Skeletal muscle satellite cell (primary cell): ENCODE data around the gene BLM.
A peak's percentile ranks its signal among the peaks of the same experiment; 100 is the strongest.

Experiments used
- H3K27me3 ChIP-seq: 2 replicates; pipeline ENCODE4 v1.7.0; 2013; ENCODE audit warnings: low read length; ENCODE audit not compliant: control insufficient read depth, insufficient read depth
- H3K36me3 ChIP-seq: 2 replicates; pipeline ENCODE4 v1.7.0; 2013; ENCODE audit warnings: mild to moderate bottlenecking, control low read depth, low read length; ENCODE audit not compliant: insufficient read depth
- H3K4me1 ChIP-seq: 2 replicates; pipeline ENCODE4 v1.7.0; 2013; ENCODE audit warnings: low read length; ENCODE audit not compliant: control insufficient read depth, insufficient read depth
- H3K4me2 ChIP-seq: 2 replicates; pipeline ENCODE4 v1.7.0; 2013; ENCODE audit warnings: mild to moderate bottlenecking, low read length
- H3K4me3 ChIP-seq: 2 replicates; pipeline ENCODE4 v1.7.0; 2013; ENCODE audit warnings: low read length
- H3K9ac ChIP-seq: 2 replicates; pipeline ENCODE4 v1.7.0; 2013; ENCODE audit warnings: mild to moderate bottlenecking, low read depth, low read length, moderate library complexity
- H3K9me3 ChIP-seq: replicated peaks from 2 replicates; pipeline ENCODE4 v1.7.0; 2013; ENCODE audit warnings: mild to moderate bottlenecking, control low read depth, low read length

BLM gene

DNA sequence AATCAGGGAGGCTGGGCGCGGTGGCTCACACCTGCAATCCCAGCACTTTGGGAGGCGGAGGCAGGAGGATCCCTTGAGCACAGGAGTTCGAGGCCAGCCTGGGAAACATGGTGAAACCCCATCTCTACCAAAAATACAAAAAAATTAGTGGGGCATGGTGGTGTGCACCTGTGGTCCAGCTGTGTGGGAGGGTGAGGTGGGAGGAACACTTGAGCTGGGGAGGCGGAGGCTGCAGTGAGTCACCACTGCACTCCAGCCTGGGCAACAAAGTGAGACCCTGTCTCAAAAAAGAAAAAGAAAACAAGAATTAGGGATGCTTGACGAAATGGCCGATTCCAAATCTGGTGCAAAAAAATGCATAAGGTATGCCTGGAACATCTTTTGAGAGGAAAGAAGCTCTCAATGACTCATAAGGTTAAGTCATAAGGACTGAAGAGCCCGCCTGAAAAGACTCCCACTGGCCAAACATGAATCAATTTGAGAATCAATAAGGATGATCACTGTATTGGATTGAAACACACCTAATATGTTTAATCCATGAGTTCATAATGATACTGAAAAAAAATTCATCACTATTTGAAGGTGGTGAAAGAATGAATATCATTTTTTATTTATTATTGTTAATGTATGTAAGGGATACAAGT is 27.7 kb downstream of the BLM start:
- no peak overlapping the region for H3K9ac ChIP-seq
- H3K36me3 ChIP-seq: no peaks in the 10 kb centered on the region
- H3K4me2 ChIP-seq: no peak overlapping the region
- H3K27me3 ChIP-seq: no peaks in the 10 kb centered on the region
- no peak overlapping the region for H3K4me3 ChIP-seq
- H3K4me1 ChIP-seq: no peaks in the 10 kb centered on the region
- no peaks in the 10 kb centered on the region for H3K9me3 ChIP-seq

DNA sequence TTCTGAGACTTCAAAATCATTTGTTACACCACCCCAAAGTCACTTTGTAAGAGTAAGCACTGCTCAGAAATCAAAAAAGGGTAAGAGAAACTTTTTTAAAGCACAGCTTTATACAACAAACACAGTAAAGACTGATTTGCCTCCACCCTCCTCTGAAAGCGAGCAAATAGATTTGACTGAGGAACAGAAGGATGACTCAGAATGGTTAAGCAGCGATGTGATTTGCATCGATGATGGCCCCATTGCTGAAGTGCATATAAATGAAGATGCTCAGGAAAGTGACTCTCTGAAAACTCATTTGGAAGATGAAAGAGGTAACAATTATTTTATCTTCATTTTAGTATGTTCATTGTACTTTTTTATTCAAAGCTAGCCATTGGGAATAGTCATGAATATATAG is 32.6 kb downstream of the BLM start:
- H3K9me3 ChIP-seq: no peaks in the 10 kb centered on the region
- no peak overlapping the region for H3K9ac ChIP-seq
- no peaks in the 10 kb centered on the region for H3K27me3 ChIP-seq
- H3K4me3 ChIP-seq: no peak overlapping the region
- no peaks in the 10 kb centered on the region for H3K36me3 ChIP-seq
- H3K4me1 ChIP-seq: no peaks in the 10 kb centered on the region
- H3K4me2 ChIP-seq: no peak overlapping the region

DNA sequence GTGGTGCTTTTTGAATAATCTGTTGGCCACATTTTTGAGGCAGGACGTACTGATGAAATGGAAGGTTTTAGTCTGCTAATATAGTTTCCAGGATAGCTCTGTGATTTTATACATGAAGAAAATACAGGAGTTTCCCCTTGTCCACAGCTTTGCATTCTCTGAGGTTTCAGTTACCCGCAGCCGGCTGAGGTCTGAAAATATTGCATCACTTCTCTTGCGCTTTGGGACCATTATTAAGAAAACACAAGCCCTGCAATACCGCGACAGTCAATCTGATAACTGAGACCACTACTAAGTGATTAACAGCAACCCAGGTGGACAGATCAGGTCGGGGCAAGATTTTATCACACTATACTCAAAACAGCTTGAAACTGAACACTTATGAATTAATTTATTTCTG is 33.0 kb downstream of the BLM start:
- H3K4me1 ChIP-seq: no peaks in the 10 kb centered on the region
- no peaks in the 10 kb centered on the region for H3K9me3 ChIP-seq
- no peak overlapping the region for H3K4me2 ChIP-seq
- no peak overlapping the region for H3K4me3 ChIP-seq
- H3K9ac ChIP-seq: no peak overlapping the region
- H3K27me3 ChIP-seq: no peaks in the 10 kb centered on the region
- H3K36me3 ChIP-seq: no peaks in the 10 kb centered on the region

DNA sequence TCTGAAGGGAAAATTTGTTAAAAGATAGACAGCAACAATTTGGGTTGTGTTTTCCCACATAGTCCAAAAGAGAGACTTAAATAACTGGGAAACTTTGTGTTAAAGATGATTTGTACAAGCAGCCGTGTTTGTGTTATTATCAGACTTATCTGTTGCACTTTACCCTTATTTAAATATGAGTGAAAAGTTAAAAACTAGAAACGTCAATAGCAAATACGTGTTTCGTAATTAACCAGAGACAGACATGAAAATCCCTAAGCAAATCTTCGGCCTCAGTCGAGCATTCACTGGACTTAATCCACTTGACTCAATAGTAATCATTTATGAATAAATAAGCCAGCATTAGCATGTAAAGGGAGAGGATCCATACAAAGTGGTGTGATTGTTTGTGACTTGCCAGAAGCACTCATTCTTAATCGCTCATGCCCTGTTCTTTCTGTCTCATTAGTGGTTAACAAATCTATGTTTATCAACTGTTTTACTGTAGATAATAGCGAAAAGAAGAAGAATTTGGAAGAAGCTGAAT is 34.2 kb downstream of the BLM start:
- Histone ChIP-seq H3K4me3 (no peak overlapping the region), H3K36me3 (no peaks in the 10 kb centered on the region), H3K9ac (no peak overlapping the region)

DNA sequence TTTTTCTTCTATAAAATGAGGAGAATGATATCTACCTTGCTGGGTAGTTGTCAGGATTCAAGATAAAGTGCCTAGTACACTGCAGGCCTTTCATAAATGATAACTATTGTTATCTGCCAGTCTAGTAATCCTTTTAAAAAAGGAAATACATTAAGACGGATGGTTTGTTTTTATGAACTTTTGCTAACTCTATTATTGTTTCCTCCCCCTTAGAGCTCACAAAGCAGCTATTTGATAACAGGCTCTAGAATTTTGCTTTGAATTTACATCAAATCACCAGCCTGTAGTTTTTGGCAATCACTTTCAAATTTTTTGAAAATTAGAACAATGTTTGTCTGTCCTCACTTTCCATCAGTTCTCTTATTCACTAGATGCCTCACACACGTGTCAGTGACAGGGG is 39.8 kb downstream of the BLM start:
- H3K27me3 ChIP-seq: no peaks in the 10 kb centered on the region
- no peak overlapping the region for H3K4me3 ChIP-seq
- no peaks in the 10 kb centered on the region for H3K9me3 ChIP-seq
- no peaks in the 10 kb centered on the region for H3K36me3 ChIP-seq
- H3K4me1 ChIP-seq: peaks cover 12% of the 10 kb centered on the region
- H3K4me2 ChIP-seq: no peak overlapping the region
- H3K9ac ChIP-seq: no peak overlapping the region

More for the DNA sequence above, 34.2 kb downstream of the BLM start:
- Histone ChIP-seq H3K4me1 (peaks cover under 1% of the 10 kb centered on the region), H3K27me3 (no peaks in the 10 kb centered on the region), H3K9me3 (no peaks in the 10 kb centered on the region), H3K4me2 (no peak overlapping the region)

DNA sequence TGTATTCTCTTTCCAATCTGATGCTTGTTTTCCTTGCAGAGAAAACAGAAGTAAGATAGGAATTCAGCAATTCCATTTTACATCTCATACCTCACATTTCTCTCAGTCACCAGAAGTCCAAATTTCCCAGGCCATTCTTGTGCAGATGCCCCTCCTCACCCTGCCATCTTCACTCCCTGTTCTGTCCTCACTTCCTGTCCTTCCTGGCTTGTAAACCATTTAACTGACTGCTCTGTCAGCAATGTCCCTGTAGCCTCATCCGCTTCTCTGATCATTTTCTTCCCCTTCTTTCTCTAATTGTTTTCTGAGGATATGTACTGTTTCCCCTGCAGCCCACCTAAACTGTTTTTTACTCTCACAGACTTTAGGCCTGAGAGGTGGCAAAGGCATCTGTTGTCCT is 40.3 kb downstream of the BLM start:
- Histone ChIP-seq H3K9ac (no peak overlapping the region), H3K4me3 (no peak overlapping the region), H3K9me3 (no peaks in the 10 kb centered on the region), H3K4me1 (peaks cover 16% of the 10 kb centered on the region), H3K27me3 (no peaks in the 10 kb centered on the region), H3K4me2 (no peak overlapping the region), H3K36me3 (no peaks in the 10 kb centered on the region)

GRCh38 chr15:90760661-90761232 is 43.6 kb downstream of the BLM start:
- Histone ChIP-seq H3K9me3 (no peaks in the 10 kb centered on the region), H3K4me3 (no peak overlapping the region)

DNA sequence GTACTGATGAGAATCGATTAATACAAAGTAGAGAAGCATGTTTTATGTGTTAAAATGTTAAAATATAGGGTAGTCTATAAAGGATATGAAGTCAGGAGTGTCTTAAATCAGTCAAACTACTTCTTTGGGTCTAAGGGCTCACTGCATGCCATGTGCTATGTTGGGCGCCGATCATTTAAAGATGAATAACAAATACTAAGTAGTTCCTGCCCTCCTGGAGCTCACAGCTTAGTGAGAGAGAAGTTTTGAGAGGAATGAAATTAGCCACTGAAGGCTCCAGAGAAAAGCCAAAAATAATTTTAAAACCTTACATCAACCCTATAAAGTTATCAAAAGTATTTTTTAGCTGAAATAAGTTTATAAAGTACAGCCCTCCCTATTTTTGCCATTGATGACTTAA is 44.5 kb downstream of the BLM start:
- Histone ChIP-seq H3K4me3 (no peak overlapping the region), H3K4me1 (peaks cover 15% of the 10 kb centered on the region), H3K36me3 (no peaks in the 10 kb centered on the region), H3K9me3 (no peaks in the 10 kb centered on the region), H3K27me3 (no peaks in the 10 kb centered on the region), H3K4me2 (no peak overlapping the region), H3K9ac (no peak overlapping the region)

More at GRCh38 chr15:90760661-90761232, 43.6 kb downstream of the BLM start:
- Histone ChIP-seq H3K4me1 (peaks cover 19% of the 10 kb centered on the region), H3K36me3 (no peaks in the 10 kb centered on the region), H3K27me3 (no peaks in the 10 kb centered on the region), H3K9ac (no peak overlapping the region), H3K4me2 (no peak overlapping the region)

GRCh38 chr15:90762109-90762508 is 45.0 kb downstream of the BLM start:
- peak overlapping the region; percentile 12 for H3K4me2 ChIP-seq
- no peaks in the 10 kb centered on the region for H3K27me3 ChIP-seq
- H3K9me3 ChIP-seq: no peaks in the 10 kb centered on the region
- H3K36me3 ChIP-seq: no peaks in the 10 kb centered on the region
- H3K4me1 ChIP-seq: peaks cover 12% of the 10 kb centered on the region
- H3K9ac ChIP-seq: no peak overlapping the region
- no peak overlapping the region for H3K4me3 ChIP-seq

DNA sequence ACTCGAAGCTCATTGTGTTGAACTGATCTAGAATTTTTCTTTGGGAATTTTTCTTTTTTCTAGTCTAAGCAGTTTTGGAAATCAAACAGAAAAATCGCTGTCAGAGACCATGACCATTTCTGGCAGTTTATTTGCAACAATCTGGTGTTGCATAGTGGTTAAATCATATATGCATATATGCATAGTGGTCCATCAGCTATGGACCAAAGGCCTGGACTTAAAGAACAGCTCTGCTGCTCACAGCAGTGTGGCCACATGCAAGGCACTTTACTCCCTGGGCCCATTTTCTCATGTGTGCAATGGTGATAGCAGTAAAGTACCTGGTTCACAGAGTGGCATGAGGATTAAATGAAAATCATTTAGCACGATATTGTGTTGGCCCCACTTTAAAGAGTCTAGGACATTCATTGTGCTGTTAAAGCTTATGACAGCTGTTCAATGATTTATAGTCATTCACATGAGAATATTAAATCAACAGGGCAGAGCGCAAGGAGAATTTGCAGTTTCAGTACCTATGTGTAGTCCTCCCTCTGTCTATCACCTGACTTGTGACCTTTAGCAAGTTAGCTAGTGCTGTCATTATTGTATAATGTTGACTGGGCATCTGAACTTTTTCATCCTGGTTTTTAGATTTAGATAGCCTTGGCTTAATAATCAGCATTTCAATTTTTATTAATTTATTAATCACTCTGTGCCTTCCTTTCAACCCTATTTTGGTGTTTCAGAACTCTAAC is 46.4 kb downstream of the BLM start:
- Histone ChIP-seq H3K9ac (no peak overlapping the region), H3K9me3 (no peaks in the 10 kb centered on the region), H3K27me3 (no peaks in the 10 kb centered on the region), H3K4me2 (no peak overlapping the region), H3K4me3 (no peak overlapping the region), H3K4me1 (peaks cover 12% of the 10 kb centered on the region), H3K36me3 (no peaks in the 10 kb centered on the region)

- Histone ChIP-seq H3K9me3 (no peaks in the 10 kb centered on the region), H3K4me2 (no peak overlapping the region), H3K4me3 (no peak overlapping the region), H3K27me3 (no peaks in the 10 kb centered on the region), H3K4me1 (peaks cover 12% of the 10 kb centered on the region), H3K36me3 (no peaks in the 10 kb centered on the region), H3K9ac (no peak overlapping the region)
Observed at GRCh38 chr15:90765531-90765930, 48.4 kb downstream of the BLM start.
